Liver (tissue), 3 donors: ENCODE results near the gene CIB4.

Source experiments
- FOXA1 ChIP-seq: IDR thresholded peaks from 2 replicates; pipeline ENCODE4 v1.6.1; 2016; ENCODE audit warnings: antibody characterized with exemption
- GABPA ChIP-seq, 2 donors: IDR thresholded peaks in 1 of 2; conservative IDR thresholded peaks in 1 of 2; 2 replicates each; pipeline ENCODE4 v1.6.1; 2016; ENCODE audit warnings: antibody characterized with exemption in 2 of 2, mild to moderate bottlenecking in 1 of 2, moderate library complexity in 1 of 2
- HNF4A ChIP-seq, 2 donors: conservative IDR thresholded peaks; 2 replicates each; pipeline ENCODE4 v1.6.1; 2016; ENCODE audit warnings: antibody characterized with exemption in 2 of 2, mild to moderate bottlenecking in 2 of 2
- JUND ChIP-seq, 2 donors: IDR thresholded peaks; 2 replicates each; pipeline ENCODE4 v1.6.1; 2016; ENCODE audit warnings: antibody characterized with exemption in 2 of 2
- TAF1 ChIP-seq: conservative IDR thresholded peaks from 2 replicates; pipeline ENCODE4 v1.6.1; 2016; ENCODE audit warnings: antibody characterized with exemption, mild to moderate bottlenecking
- YY1 ChIP-seq: IDR thresholded peaks from 2 replicates; pipeline ENCODE4 v1.6.1; 2016; ENCODE audit warnings: antibody characterized with exemption, mild to moderate bottlenecking
- TF ChIP-seq, protein P1 (sequence below): fragments of 150-350 bp; IDR thresholded peaks from 2 replicates; pipeline ENCODE4 v1.5.1; 2017; ENCODE audit warnings: improper control_type of control experiment, low read depth, low read length; ENCODE audit not compliant: missing input control
- TF ChIP-seq, protein P2 (sequence below): IDR thresholded peaks from 2 replicates; pipeline ENCODE4 v1.6.1; 2016; ENCODE audit warnings: antibody characterized with exemption, mild to moderate bottlenecking
- TF ChIP-seq, protein P3 (sequence below): IDR thresholded peaks from 2 replicates; pipeline ENCODE4 v1.6.1; 2016; ENCODE audit warnings: antibody characterized with exemption
- TF ChIP-seq, protein P4 (sequence below): IDR thresholded peaks from 2 replicates; pipeline ENCODE4 v1.6.1; 2016; ENCODE audit warnings: antibody characterized with exemption
- TF ChIP-seq, protein P5 (sequence below): IDR thresholded peaks from 2 replicates; pipeline ENCODE4 v1.6.1; 2016; ENCODE audit warnings: antibody characterized with exemption
- donor health status: healthy.
- donor health status: healthy.

DNA sequence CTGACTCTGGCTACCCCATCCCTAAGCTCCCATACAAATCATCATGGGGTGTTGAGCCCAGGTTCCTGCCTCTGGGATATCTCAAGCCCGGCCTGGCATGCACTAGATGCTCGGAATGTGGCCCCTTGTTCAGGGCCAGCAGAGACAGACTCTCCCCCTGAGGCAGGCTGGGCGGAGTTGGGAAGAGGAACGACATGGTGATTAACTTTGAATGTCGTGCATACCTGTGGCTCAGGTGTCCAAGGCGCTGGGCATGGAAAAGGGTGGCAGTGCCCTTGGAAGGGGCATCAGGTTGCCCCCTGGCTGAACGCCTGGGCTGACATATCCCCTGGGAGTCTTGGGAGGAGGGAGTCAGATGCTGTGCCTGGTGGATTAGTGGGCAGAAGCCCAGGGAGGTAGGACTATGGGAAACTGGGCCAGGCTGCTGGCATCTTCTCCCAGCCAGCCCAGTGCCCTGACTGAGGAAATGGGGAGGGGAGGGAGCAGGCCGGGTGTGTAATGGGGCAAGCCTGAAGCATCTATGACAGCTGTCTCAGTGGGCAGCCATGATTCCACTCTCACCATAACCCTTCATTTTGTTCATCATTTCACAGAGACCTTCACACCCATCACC, 105.4 kb downstream of the CIB4 start:
- TF ChIP-seq, protein P1, sequence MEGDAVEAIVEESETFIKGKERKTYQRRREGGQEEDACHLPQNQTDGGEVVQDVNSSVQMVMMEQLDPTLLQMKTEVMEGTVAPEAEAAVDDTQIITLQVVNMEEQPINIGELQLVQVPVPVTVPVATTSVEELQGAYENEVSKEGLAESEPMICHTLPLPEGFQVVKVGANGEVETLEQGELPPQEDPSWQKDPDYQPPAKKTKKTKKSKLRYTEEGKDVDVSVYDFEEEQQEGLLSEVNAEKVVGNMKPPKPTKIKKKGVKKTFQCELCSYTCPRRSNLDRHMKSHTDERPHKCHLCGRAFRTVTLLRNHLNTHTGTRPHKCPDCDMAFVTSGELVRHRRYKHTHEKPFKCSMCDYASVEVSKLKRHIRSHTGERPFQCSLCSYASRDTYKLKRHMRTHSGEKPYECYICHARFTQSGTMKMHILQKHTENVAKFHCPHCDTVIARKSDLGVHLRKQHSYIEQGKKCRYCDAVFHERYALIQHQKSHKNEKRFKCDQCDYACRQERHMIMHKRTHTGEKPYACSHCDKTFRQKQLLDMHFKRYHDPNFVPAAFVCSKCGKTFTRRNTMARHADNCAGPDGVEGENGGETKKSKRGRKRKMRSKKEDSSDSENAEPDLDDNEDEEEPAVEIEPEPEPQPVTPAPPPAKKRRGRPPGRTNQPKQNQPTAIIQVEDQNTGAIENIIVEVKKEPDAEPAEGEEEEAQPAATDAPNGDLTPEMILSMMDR = no peak
- TF ChIP-seq, protein P2, sequence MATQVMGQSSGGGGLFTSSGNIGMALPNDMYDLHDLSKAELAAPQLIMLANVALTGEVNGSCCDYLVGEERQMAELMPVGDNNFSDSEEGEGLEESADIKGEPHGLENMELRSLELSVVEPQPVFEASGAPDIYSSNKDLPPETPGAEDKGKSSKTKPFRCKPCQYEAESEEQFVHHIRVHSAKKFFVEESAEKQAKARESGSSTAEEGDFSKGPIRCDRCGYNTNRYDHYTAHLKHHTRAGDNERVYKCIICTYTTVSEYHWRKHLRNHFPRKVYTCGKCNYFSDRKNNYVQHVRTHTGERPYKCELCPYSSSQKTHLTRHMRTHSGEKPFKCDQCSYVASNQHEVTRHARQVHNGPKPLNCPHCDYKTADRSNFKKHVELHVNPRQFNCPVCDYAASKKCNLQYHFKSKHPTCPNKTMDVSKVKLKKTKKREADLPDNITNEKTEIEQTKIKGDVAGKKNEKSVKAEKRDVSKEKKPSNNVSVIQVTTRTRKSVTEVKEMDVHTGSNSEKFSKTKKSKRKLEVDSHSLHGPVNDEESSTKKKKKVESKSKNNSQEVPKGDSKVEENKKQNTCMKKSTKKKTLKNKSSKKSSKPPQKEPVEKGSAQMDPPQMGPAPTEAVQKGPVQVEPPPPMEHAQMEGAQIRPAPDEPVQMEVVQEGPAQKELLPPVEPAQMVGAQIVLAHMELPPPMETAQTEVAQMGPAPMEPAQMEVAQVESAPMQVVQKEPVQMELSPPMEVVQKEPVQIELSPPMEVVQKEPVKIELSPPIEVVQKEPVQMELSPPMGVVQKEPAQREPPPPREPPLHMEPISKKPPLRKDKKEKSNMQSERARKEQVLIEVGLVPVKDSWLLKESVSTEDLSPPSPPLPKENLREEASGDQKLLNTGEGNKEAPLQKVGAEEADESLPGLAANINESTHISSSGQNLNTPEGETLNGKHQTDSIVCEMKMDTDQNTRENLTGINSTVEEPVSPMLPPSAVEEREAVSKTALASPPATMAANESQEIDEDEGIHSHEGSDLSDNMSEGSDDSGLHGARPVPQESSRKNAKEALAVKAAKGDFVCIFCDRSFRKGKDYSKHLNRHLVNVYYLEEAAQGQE = no peak
- TF ChIP-seq, protein P3, sequence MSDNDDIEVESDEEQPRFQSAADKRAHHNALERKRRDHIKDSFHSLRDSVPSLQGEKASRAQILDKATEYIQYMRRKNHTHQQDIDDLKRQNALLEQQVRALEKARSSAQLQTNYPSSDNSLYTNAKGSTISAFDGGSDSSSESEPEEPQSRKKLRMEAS = no peak
- TF ChIP-seq YY1 (no peak), TAF1 (no peak), JUND (IDR thresholded peaks at IDR 0.05) (no peak), FOXA1 (no peak), HNF4A (conservative IDR thresholded peaks at IDR 0.05) (no peak), GABPA (IDR thresholded peaks at IDR 0.05 in 1 of 2, conservative IDR thresholded peaks at IDR 0.05 in 1 of 2) (no peak)
- TF ChIP-seq, protein P4, sequence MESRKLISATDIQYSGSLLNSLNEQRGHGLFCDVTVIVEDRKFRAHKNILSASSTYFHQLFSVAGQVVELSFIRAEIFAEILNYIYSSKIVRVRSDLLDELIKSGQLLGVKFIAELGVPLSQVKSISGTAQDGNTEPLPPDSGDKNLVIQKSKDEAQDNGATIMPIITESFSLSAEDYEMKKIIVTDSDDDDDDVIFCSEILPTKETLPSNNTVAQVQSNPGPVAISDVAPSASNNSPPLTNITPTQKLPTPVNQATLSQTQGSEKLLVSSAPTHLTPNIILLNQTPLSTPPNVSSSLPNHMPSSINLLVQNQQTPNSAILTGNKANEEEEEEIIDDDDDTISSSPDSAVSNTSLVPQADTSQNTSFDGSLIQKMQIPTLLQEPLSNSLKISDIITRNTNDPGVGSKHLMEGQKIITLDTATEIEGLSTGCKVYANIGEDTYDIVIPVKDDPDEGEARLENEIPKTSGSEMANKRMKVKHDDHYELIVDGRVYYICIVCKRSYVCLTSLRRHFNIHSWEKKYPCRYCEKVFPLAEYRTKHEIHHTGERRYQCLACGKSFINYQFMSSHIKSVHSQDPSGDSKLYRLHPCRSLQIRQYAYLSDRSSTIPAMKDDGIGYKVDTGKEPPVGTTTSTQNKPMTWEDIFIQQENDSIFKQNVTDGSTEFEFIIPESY = no peak
- TF ChIP-seq, protein P5, sequence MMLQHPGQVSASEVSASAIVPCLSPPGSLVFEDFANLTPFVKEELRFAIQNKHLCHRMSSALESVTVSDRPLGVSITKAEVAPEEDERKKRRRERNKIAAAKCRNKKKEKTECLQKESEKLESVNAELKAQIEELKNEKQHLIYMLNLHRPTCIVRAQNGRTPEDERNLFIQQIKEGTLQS = no peak
